K562 (cell line): ENCODE data around the gene THAP2. TPM values are rescaled to one million over a fixed set of nuclear protein-coding genes. Genes with fewer than 3 reads are reported as not detected.

Experiments used
- CXXC5 ChIP-seq: fragments of 250-450 bp; sonication (Bioruptor Pico); IDR thresholded peaks from 2 replicates; pipeline ENCODE4 v1.8.0; 2022; ENCODE audit warnings: inconsistent platforms, mild to moderate bottlenecking, moderate library complexity
- DACH1 ChIP-seq: fragments of 450-650 bp; IDR thresholded peaks from 2 replicates; pipeline ENCODE4 v1.6.1; 2018; ENCODE audit not compliant: partially characterized antibody
- KLF16 ChIP-seq: IDR thresholded peaks from 2 replicates; pipeline ENCODE4 v1.6.1; 2016; ENCODE audit warnings: antibody characterized with exemption
- MEF2D ChIP-seq: conservative IDR thresholded peaks from 2 replicates; pipeline ENCODE4 v1.6.1; 2016; ENCODE audit warnings: low read depth, missing genetic modification characterization, missing compliant biosample characterization
- NEUROD1 ChIP-seq: fragments of 150-350 bp; IDR thresholded peaks from 2 replicates; pipeline ENCODE4 v1.6.1; 2014; ENCODE audit warnings: borderline replicate concordance, low read length, low read depth; ENCODE audit not compliant: partially characterized antibody
- SREBF2 ChIP-seq: sonication (generic); formaldehyde crosslinking; IDR thresholded peaks from 2 replicates; pipeline ENCODE4 v1.4.0; 2020; ENCODE audit warnings: mild to moderate bottlenecking, missing genetic modification reagents
- polyA plus RNA-seq, 8 experiments: library from polyadenylated mRNA; depleted of rRNA in 4 of 8; stranded (reverse) in 5 of 8; unstranded in 3 of 8; fragments of >200 nt; fragmentation: Nextera tagmentation in 2 of 8; fragmentation: Illumina TruSeq in 1 of 8; extraction: Ambion mirVana in 2 of 8; extraction: Trizol in 1 of 8; gene quantifications; 2 replicates each; pipeline versions ENCODE4 v1.2.1 to v1.2.3, GENCODE V29; 2011 to 2014; ENCODE audit warnings: inconsistent platforms in 1 of 8, missing spikeins in 1 of 8
- total RNA-seq, 7 experiments: library from RNA; depleted of rRNA in 6 of 7; stranded (reverse); fragments of >200 nt in 6 of 7; fragmentation: Illumina TruSeq in 2 of 7; extraction: Trizol in 2 of 7; gene quantifications; 2 replicates each; pipeline versions ENCODE4 v1.2.1 to v1.2.3, GENCODE V29; 2011 to 2021; ENCODE audit warnings: low replicate concordance in 1 of 7
- TF ChIP-seq, protein P1 (sequence below), 2 experiments: fragments of 450-650 bp in 1 of 2; sonication (generic) in 1 of 2; formaldehyde crosslinking in 1 of 2; IDR thresholded peaks; 2 replicates each; pipeline versions ENCODE4 v1.7.1 to v1.9.0; 2016 to 2022; ENCODE audit warnings: inconsistent platforms in 1 of 2, mild to moderate bottlenecking in 1 of 2, missing genetic modification reagents in 1 of 2

THAP2 gene
- total and polyA plus RNA-seq, 9 of the 15 experiments (the other 6 are each of a cell fraction or from before 2014, with no cell fraction given), result 1.8 to 18.9 (median 7.3) TPM

- TF ChIP-seq MEF2D (tag), result no peak
- TF ChIP-seq CXXC5 (CRISPR knock-in tag), result peak; percentile 26; the same call in 1 of the 2 replicates
- no peak for TF ChIP-seq SREBF2 (CRISPR knock-in tag)
- TF ChIP-seq NEUROD1, result no peak
- TF ChIP-seq, protein P1, sequence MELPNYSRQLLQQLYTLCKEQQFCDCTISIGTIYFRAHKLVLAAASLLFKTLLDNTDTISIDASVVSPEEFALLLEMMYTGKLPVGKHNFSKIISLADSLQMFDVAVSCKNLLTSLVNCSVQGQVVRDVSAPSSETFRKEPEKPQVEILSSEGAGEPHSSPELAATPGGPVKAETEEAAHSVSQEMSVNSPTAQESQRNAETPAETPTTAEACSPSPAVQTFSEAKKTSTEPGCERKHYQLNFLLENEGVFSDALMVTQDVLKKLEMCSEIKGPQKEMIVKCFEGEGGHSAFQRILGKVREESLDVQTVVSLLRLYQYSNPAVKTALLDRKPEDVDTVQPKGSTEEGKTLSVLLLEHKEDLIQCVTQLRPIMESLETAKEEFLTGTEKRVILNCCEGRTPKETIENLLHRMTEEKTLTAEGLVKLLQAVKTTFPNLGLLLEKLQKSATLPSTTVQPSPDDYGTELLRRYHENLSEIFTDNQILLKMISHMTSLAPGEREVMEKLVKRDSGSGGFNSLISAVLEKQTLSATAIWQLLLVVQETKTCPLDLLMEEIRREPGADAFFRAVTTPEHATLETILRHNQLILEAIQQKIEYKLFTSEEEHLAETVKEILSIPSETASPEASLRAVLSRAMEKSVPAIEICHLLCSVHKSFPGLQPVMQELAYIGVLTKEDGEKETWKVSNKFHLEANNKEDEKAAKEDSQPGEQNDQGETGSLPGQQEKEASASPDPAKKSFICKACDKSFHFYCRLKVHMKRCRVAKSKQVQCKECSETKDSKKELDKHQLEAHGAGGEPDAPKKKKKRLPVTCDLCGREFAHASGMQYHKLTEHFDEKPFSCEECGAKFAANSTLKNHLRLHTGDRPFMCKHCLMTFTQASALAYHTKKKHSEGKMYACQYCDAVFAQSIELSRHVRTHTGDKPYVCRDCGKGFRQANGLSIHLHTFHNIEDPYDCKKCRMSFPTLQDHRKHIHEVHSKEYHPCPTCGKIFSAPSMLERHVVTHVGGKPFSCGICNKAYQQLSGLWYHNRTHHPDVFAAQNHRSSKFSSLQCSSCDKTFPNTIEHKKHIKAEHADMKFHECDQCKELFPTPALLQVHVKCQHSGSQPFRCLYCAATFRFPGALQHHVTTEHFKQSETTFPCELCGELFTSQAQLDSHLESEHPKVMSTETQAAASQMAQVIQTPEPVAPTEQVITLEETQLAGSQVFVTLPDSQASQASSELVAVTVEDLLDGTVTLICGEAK (IDR thresholded peaks at IDR 0.05), result peak; percentile 62
- TF ChIP-seq, protein P1 (CRISPR knock-in tag; IDR thresholded peaks at IDR 0.05), result no peak
- peak; percentile 62 for TF ChIP-seq DACH1
- TF ChIP-seq KLF16, result 0 out of 2 replicates have a peak, but pooled peaks have one; percentile 25
These were observed 38.0 kb upstream of the THAP2 start (continued) for GRCh38 chr12:71626098-71626497.
